Smooth muscle cell (in vitro differentiated cells): ENCODE measurements around the gene SCMH1. TPM values are rescaled to one million over a fixed set of nuclear protein-coding genes. Genes with fewer than 3 reads are reported as not detected.
A peak's percentile ranks its signal among the peaks of the same experiment; 100 is the strongest.

Source experiments
- DNase-seq: peaks from one replicate; lab custom pipeline; 2025; ENCODE audit not compliant: unreplicated experiment; lab: John Stamatoyannopoulos, UW
- H2AFZ ChIP-seq: fragments of 200-600 bp; sonication (generic); 2 replicates; pipeline ENCODE4 v1.6.0; 2016; ENCODE audit warnings: antibody characterized with exemption, low read depth, mild to moderate bottlenecking
- H3F3A ChIP-seq: fragments of 200-600 bp; sonication (generic); 2 replicates; pipeline ENCODE4 v1.6.0; 2017; ENCODE audit warnings: antibody characterized with exemption, low read depth
- H3K27ac ChIP-seq: fragments of 200-600 bp; sonication (generic); 2 replicates; pipeline ENCODE4 v1.5.1; 2016; ENCODE audit warnings: low read depth, mild to moderate bottlenecking
- H3K27me3 ChIP-seq: fragments of 200-600 bp; sonication (generic); 2 replicates; pipeline ENCODE4 v1.6.1; 2016; ENCODE audit warnings: low read depth, mild to moderate bottlenecking
- H3K36me3 ChIP-seq: fragments of 200-600 bp; sonication (generic); 2 replicates; pipeline ENCODE4 v1.5.1; 2016; ENCODE audit warnings: low read depth
- H3K4me1 ChIP-seq: fragments of 200-600 bp; sonication (generic); 2 replicates; pipeline ENCODE4 v1.5.1; 2016; ENCODE audit warnings: low read depth
- H3K4me2 ChIP-seq: fragments of 200-600 bp; sonication (generic); 2 replicates; pipeline ENCODE4 v1.6.0; 2016; ENCODE audit warnings: mild to moderate bottlenecking
- H3K4me3 ChIP-seq: fragments of 200-600 bp; sonication (generic); 2 replicates; pipeline ENCODE4 v1.5.1; 2016; ENCODE audit warnings: mild to moderate bottlenecking
- H3K79me2 ChIP-seq: fragments of 200-600 bp; sonication (generic); 2 replicates; pipeline ENCODE4 v1.6.0; 2016; ENCODE audit warnings: low read depth, mild to moderate bottlenecking
- H3K9ac ChIP-seq: fragments of 200-600 bp; sonication (generic); 2 replicates; pipeline ENCODE4 v1.6.0; 2016; ENCODE audit warnings: low read depth
- H3K9me3 ChIP-seq: fragments of 200-600 bp; sonication (generic); replicated peaks from 2 replicates; pipeline ENCODE4 v1.5.1; 2016; ENCODE audit warnings: low read depth
- H4K20me1 ChIP-seq: fragments of 200-600 bp; sonication (generic); 2 replicates; pipeline ENCODE4 v1.6.0; 2016; ENCODE audit warnings: low read depth
- CTCF ChIP-seq: fragments of 200-600 bp; sonication (generic); IDR thresholded peaks from 2 replicates; pipeline ENCODE4 v1.5.1; 2017; ENCODE audit warnings: borderline replicate concordance, mild to moderate bottlenecking, antibody characterized with exemption; ENCODE audit not compliant: insufficient read depth, poor library complexity, severe bottlenecking
- WGBS: methylation state at CpG from one replicate; pipeline ENCODE4 v1.1.7; 2016; ENCODE audit warnings: low lambda C conversion rate; 5-methylcytosine and 5-hydroxymethylcytosine counted together
- polyA plus RNA-seq: library from polyadenylated mRNA; unstranded; fragments of >200 nt; fragmentation: Nextera tagmentation; extraction: Ambion mirVana; gene quantifications from 2 replicates; pipeline ENCODE4 v1.2.1, GENCODE V29; 2016
- total RNA-seq: library from RNA; depleted of rRNA; stranded (reverse); fragments of >200 nt; gene quantifications from 2 replicates; pipeline ENCODE4 v1.2.3, GENCODE V29; 2014

Gene SCMH1
- 33.0 and 46.4 TPM in 2 replicates for total RNA-seq
- 24.0 and 26.2 TPM in 2 replicates for polyA plus RNA-seq

GRCh38 chr1:41241749-41242341, at the start of gene SCMH1:
Gene SCMH1, minus strand, starts transcription at chr1:41242306. Its CDS starts 56,173 bp downstream, at chr1:41186133.
- Histone ChIP-seq H3K27ac (peak within 1 kb of the TSS; percentile 71), H3K4me1 (peaks cover 17% of the 10 kb centered on the region), H4K20me1 (peaks cover 37% of the 10 kb centered on the region), H3K79me2 (peaks cover 30% of the 10 kb centered on the region), H2AFZ (peak within 1 kb of the TSS; percentile 89), H3K9me3 (no peaks in the 10 kb centered on the region), H3K27me3 (no peaks in the 10 kb centered on the region), H3F3A (peaks cover 6% of the 10 kb centered on the region), H3K4me2 (peak within 1 kb of the TSS; percentile 90), H3K4me3 (peak within 1 kb of the TSS; percentile 87), H3K9ac (peak within 1 kb of the TSS; percentile 84), H3K36me3 (no peaks in the 10 kb centered on the region)
- TF ChIP-seq CTCF, result no peak
- DNase-seq, result peak; percentile 49
- WGBS, result under 1% methylated on average over 35 of the region's 85 CpGs

GRCh38 chr1:41291195-41291594, 49.1 kb upstream of the SCMH1 start:
- Histone ChIP-seq H3K36me3 (no peaks in the 10 kb centered on the region), H3K9ac (no peak overlapping the region), H2AFZ (no peak overlapping the region), H3K4me2 (no peak overlapping the region), H3K9me3 (no peaks in the 10 kb centered on the region), H3K27ac (no peak overlapping the region), H3K4me3 (no peak overlapping the region), H3K27me3 (peaks cover 74% of the 10 kb centered on the region), H4K20me1 (no peaks in the 10 kb centered on the region), H3F3A (no peaks in the 10 kb centered on the region), H3K4me1 (peaks cover 4% of the 10 kb centered on the region), H3K79me2 (no peaks in the 10 kb centered on the region)
- no peak for DNase-seq
- 80% methylated on average over 5 of the region's 5 CpGs for WGBS
- TF ChIP-seq CTCF, result no peak

- no peak overlapping the region for H3K27ac ChIP-seq
- TF ChIP-seq CTCF, result no peak
- no peaks in the 10 kb centered on the region for H3K36me3 ChIP-seq
- peaks cover 10% of the 10 kb centered on the region for H3K4me1 ChIP-seq
- no peak for DNase-seq
- H3K27me3 ChIP-seq, result peaks cover 74% of the 10 kb centered on the region
- H4K20me1 ChIP-seq, result no peaks in the 10 kb centered on the region
- H3K9me3 ChIP-seq, result no peaks in the 10 kb centered on the region
- 89% methylated on average over 5 of the region's 5 CpGs for WGBS
- H3K4me2 ChIP-seq, result no peak overlapping the region
- no peak overlapping the region for H3K4me3 ChIP-seq
- H3F3A ChIP-seq, result no peaks in the 10 kb centered on the region
- no peak overlapping the region for H2AFZ ChIP-seq
- H3K79me2 ChIP-seq, result no peaks in the 10 kb centered on the region
- H3K9ac ChIP-seq, result no peak overlapping the region
These were observed 47.1 kb upstream of the SCMH1 start for GRCh38 chr1:41289196-41289595.

- 79% methylated on average over 4 of the region's 4 CpGs for WGBS
- Histone ChIP-seq H3K4me2 (no peak overlapping the region), H3K4me1 (peaks cover 10% of the 10 kb centered on the region), H3K4me3 (no peak overlapping the region), H3K27ac (no peak overlapping the region), H4K20me1 (no peaks in the 10 kb centered on the region), H3K36me3 (no peaks in the 10 kb centered on the region), H3K9me3 (no peaks in the 10 kb centered on the region), H3K79me2 (no peaks in the 10 kb centered on the region), H3F3A (no peaks in the 10 kb centered on the region), H2AFZ (no peak overlapping the region), H3K9ac (no peak overlapping the region), H3K27me3 (peaks cover 67% of the 10 kb centered on the region)
- TF ChIP-seq CTCF, result no peak
- DNase-seq, result no peak
These were observed 44.9 kb upstream of the SCMH1 start for GRCh38 chr1:41286992-41287391.
